HepG2 (cell line): ENCODE data around the gene COL10A1. TPM values are rescaled to one million over a fixed set of nuclear protein-coding genes. Genes with fewer than 3 reads are reported as not detected.

ENCODE experiments used
- ATAC-seq: fragments of 200-7000 bp; cut with Tn5 transposase; 3 replicates; pipeline ENCODE4 v1.9.1; 2020; ENCODE audit warnings: mild to moderate bottlenecking, moderate library complexity
- BruUV-seq: library from RNA; stranded (reverse); fragments of 400-500 nt; replicated peaks from 2 replicates; lab custom pipeline; 2021; lab: Mats Ljungman, UMichigan
- CTCF ChIA-PET: fragments of 300-600 bp; formaldehyde crosslinking; extraction: SDS; loops from one replicate; lab custom pipeline; 2021; ENCODE audit warnings: low total read pairs, inconsistent platforms, low intra/inter-chr PET ratio; lab: Yijun Ruan, JAX
- POLR2A ChIA-PET: fragments of 350-600 bp; sonication (Branson Sonifier 250); formaldehyde crosslinking; loops from one replicate; lab custom pipeline; 2020; ENCODE audit warnings: antibody characterized with exemption, inconsistent platforms; lab: Yijun Ruan, JAX
- DNase-seq: peaks from one replicate; pipeline ENCODE4 v3.0.0-alpha.2; 2015; ENCODE audit warnings: low spot score
- FAIRE-seq: peaks from 3 replicates; lab custom pipeline; 2011; peaks lifted over from hg19 to GRCh38; lab: Jason Lieb, UNC
- H2AFZ ChIP-seq: one replicate; pipeline ENCODE4 v1.6.1; 2011; ENCODE audit warnings: low read length, inconsistent platforms
- H3K27ac ChIP-seq: fragments of 300-600 bp; 3 replicates; pipeline ENCODE4 v1.8.0; 2011; ENCODE audit warnings: mixed run types, mild to moderate bottlenecking, mixed read lengths, low read length, inconsistent platforms; ENCODE audit not compliant: insufficient read depth; ENCODE audit errors: extremely low read length
- H3K27me3 ChIP-seq, 2 experiments: fragments of 200-600 bp in 1 of 2; 2 replicates in 1 of 2; 3 replicates in 1 of 2; pipeline versions ENCODE4 v1.6.0 to v1.8.0; 2011; ENCODE audit warnings: low read length in 2 of 2, mild to moderate bottlenecking in 2 of 2, moderate library complexity in 2 of 2, inconsistent platforms in 1 of 2; ENCODE audit not compliant: insufficient read depth in 2 of 2, control insufficient read depth in 1 of 2
- H3K36me3 ChIP-seq, 2 experiments: fragments of 200-600 bp in 1 of 2; replicated peaks in 1 of 2; 2 replicates in 1 of 2; 3 replicates in 1 of 2; pipeline versions ENCODE4 v1.5.1 to v1.8.0; 2011; ENCODE audit warnings: low read length in 2 of 2, inconsistent platforms in 1 of 2; ENCODE audit not compliant: insufficient read depth in 2 of 2, control insufficient read depth in 1 of 2
- H3K4me1 ChIP-seq: 2 replicates; pipeline ENCODE4 v1.5.1; 2012; ENCODE audit warnings: low read length, inconsistent platforms; ENCODE audit not compliant: insufficient read depth
- H3K4me2 ChIP-seq: 2 replicates; pipeline ENCODE4 v1.6.0; 2011; ENCODE audit warnings: low read depth, low read length, inconsistent platforms
- H3K4me3 ChIP-seq, 3 experiments: fragments of 200-600 bp in 1 of 3; sonication (generic), shearing (Covaris generic) in 1 of 3; replicated peaks in 1 of 3; 2 replicates each; pipeline ENCODE4 v1.5.1; 2011 to 2016; ENCODE audit warnings: low read length in 3 of 3, inconsistent platforms in 2 of 3, low read depth in 2 of 3, mild to moderate bottlenecking in 2 of 3, control low read depth in 1 of 3, mixed read lengths in 1 of 3; ENCODE audit not compliant: insufficient read depth in 1 of 3
- H3K79me2 ChIP-seq: one replicate; pipeline ENCODE4 v1.6.1; 2011; ENCODE audit warnings: low read length, inconsistent platforms; ENCODE audit not compliant: insufficient read depth
- H3K9ac ChIP-seq: 2 replicates; pipeline ENCODE4 v1.6.0; 2011; ENCODE audit warnings: mild to moderate bottlenecking, low read depth, low read length, inconsistent platforms; ENCODE audit not compliant: insufficient read depth
- H3K9me3 ChIP-seq: 2 replicates; pipeline ENCODE4 v1.5.1; 2012; ENCODE audit warnings: mild to moderate bottlenecking, low read length
- H4K20me1 ChIP-seq: 2 replicates; pipeline ENCODE4 v1.6.0; 2011; ENCODE audit warnings: inconsistent platforms, mild to moderate bottlenecking, low read length, moderate library complexity; ENCODE audit not compliant: insufficient read depth
- CBX5 ChIP-seq: sonication (generic); formaldehyde crosslinking; IDR thresholded peaks from 2 replicates; pipeline ENCODE4 v1.4.0; 2020; ENCODE audit warnings: missing genetic modification reagents, borderline replicate concordance
- ERF ChIP-seq: IDR thresholded peaks from 2 replicates; pipeline ENCODE4 v1.6.1; 2018; ENCODE audit warnings: missing biosample characterization, missing genetic modification reagents
- GTF3A ChIP-seq: sonication (generic); formaldehyde crosslinking; conservative IDR thresholded peaks from 2 replicates; pipeline ENCODE4 v1.4.0; 2020; ENCODE audit warnings: mild to moderate bottlenecking, missing genetic modification reagents
- JUNB ChIP-seq: sonication (generic); formaldehyde crosslinking; IDR thresholded peaks from 2 replicates; pipeline ENCODE4 v1.8.0; 2022; ENCODE audit warnings: missing genetic modification reagents, mild to moderate bottlenecking, borderline replicate concordance
- KLF11 ChIP-seq: IDR thresholded peaks from 2 replicates; pipeline ENCODE4 v1.6.1; 2016; ENCODE audit warnings: missing compliant biosample characterization
- NFATC3 ChIP-seq: sonication (generic); formaldehyde crosslinking; IDR thresholded peaks from 2 replicates; pipeline ENCODE4 v1.5.1; 2020; ENCODE audit warnings: mild to moderate bottlenecking, missing genetic modification reagents
- NFIB ChIP-seq: sonication (generic); formaldehyde crosslinking; IDR thresholded peaks from 2 replicates; pipeline ENCODE4 v1.9.0; 2021; ENCODE audit warnings: missing genetic modification reagents, mild to moderate bottlenecking, borderline replicate concordance
- PHF5A ChIP-seq: IDR thresholded peaks from one replicate; pipeline ENCODE4 v1.6.1; 2018; ENCODE audit warnings: low read depth, missing genetic modification reagents; ENCODE audit not compliant: unreplicated experiment
- REXO4 ChIP-seq: sonication (generic); formaldehyde crosslinking; IDR thresholded peaks from 2 replicates; pipeline ENCODE4 v1.8.0; 2022; ENCODE audit warnings: missing genetic modification reagents, mild to moderate bottlenecking, borderline replicate concordance
- STAG1 ChIP-seq: sonication (generic); formaldehyde crosslinking; IDR thresholded peaks from 2 replicates; pipeline ENCODE4 v1.4.0; 2020; ENCODE audit warnings: missing genetic modification reagents
- ZNF12 ChIP-seq: sonication (generic); formaldehyde crosslinking; IDR thresholded peaks from 2 replicates; pipeline ENCODE4 v1.5.0; 2020; ENCODE audit warnings: missing genetic modification reagents
- ZNF230 ChIP-seq: sonication (generic); formaldehyde crosslinking; IDR thresholded peaks from 2 replicates; pipeline ENCODE4 v1.4.0; 2020; ENCODE audit warnings: mild to moderate bottlenecking, missing genetic modification reagents
- ZNF264 ChIP-seq: sonication (generic); formaldehyde crosslinking; IDR thresholded peaks from 2 replicates; pipeline ENCODE4 v1.4.0; 2020; ENCODE audit warnings: missing genetic modification reagents
- ZNF570 ChIP-seq: sonication (generic); formaldehyde crosslinking; IDR thresholded peaks from 2 replicates; pipeline ENCODE4 v1.4.0; 2020; ENCODE audit warnings: mild to moderate bottlenecking, missing genetic modification reagents, borderline replicate concordance
- ZNF598 ChIP-seq: sonication (generic); formaldehyde crosslinking; IDR thresholded peaks from 2 replicates; pipeline ENCODE4 v1.5.1; 2020; ENCODE audit warnings: mild to moderate bottlenecking, missing genetic modification reagents, borderline replicate concordance
- ZNF891 ChIP-seq: sonication (generic); formaldehyde crosslinking; IDR thresholded peaks from 2 replicates; pipeline ENCODE4 v1.5.0; 2020; ENCODE audit warnings: mild to moderate bottlenecking, missing genetic modification reagents
- WGBS: methylation state at CpG from one replicate; pipeline ENCODE4 v1.1.6; 2017; ENCODE audit warnings: low lambda C conversion rate; 5-methylcytosine and 5-hydroxymethylcytosine counted together
- in situ Hi-C: cut with HindIII; loops from 2 replicates; pipeline ENCODE4 v1.10.0; 2017; ENCODE audit warnings: low pct_unique_long_range_greater_than_20kb; ENCODE audit not compliant: extremely low pct_ligation_motif_present
- intact Hi-C: fragments of 100-400 bp; cut with micrococcal nuclease; formaldehyde crosslinking; loops from one replicate; pipeline ENCODE4 v1.10.0; 2022; ENCODE audit not compliant: unreplicated experiment
- polyA plus RNA-seq, 8 experiments: library from polyadenylated mRNA; depleted of rRNA in 3 of 8; stranded (reverse) in 7 of 8; unstranded in 1 of 8; fragments of >200 nt; fragmentation: Illumina TruSeq in 4 of 8; extraction: Trizol in 4 of 8; gene quantifications; 2 replicates each; pipeline versions ENCODE4 v1.2.1 to v1.2.3, GENCODE V29; 2011 to 2016; ENCODE audit warnings: low read depth in 4 of 8, missing spikeins in 1 of 8, mixed read lengths in 1 of 8; ENCODE audit not compliant: insufficient read depth in 1 of 8
- total RNA-seq, 5 experiments: library from RNA; depleted of rRNA; stranded (reverse); fragments of >200 nt; fragmentation: Illumina TruSeq; extraction: Trizol; gene quantifications; 2 replicates each; pipeline ENCODE4 v1.2.3, GENCODE V29; 2016; ENCODE audit warnings: low read depth in 1 of 5
- TF ChIP-seq, protein P1 (sequence below): sonication (generic); formaldehyde crosslinking; IDR thresholded peaks from 2 replicates; pipeline ENCODE4 v1.4.0; 2020; ENCODE audit warnings: mild to moderate bottlenecking, missing genetic modification reagents
- TF ChIP-seq, protein P2 (sequence below): sonication (generic); formaldehyde crosslinking; conservative IDR thresholded peaks from 2 replicates; pipeline ENCODE4 v1.4.0; 2020; ENCODE audit warnings: missing genetic modification reagents
- TF ChIP-seq, protein P3 (sequence below): sonication (generic); formaldehyde crosslinking; IDR thresholded peaks from 2 replicates; pipeline ENCODE4 v1.4.0; 2020; ENCODE audit warnings: mild to moderate bottlenecking, low read depth, missing genetic modification reagents
- TF ChIP-seq, protein P4 (sequence below): sonication (generic); formaldehyde crosslinking; conservative IDR thresholded peaks from 2 replicates; pipeline ENCODE4 v1.8.0; 2022; ENCODE audit warnings: mild to moderate bottlenecking, moderate library complexity, missing genetic modification reagents
- TF ChIP-seq, protein P5 (sequence below): sonication (generic); formaldehyde crosslinking; IDR thresholded peaks from 2 replicates; pipeline ENCODE4 v1.8.1; 2023; ENCODE audit warnings: mild to moderate bottlenecking, moderate library complexity, missing genetic modification reagents

Gene COL10A1
- total and polyA plus RNA-seq, 2 of the 13 experiments (the other 11 are each of a cell fraction or from before 2014, with no cell fraction given): 0.07 TPM; not detected in 1

DNA sequence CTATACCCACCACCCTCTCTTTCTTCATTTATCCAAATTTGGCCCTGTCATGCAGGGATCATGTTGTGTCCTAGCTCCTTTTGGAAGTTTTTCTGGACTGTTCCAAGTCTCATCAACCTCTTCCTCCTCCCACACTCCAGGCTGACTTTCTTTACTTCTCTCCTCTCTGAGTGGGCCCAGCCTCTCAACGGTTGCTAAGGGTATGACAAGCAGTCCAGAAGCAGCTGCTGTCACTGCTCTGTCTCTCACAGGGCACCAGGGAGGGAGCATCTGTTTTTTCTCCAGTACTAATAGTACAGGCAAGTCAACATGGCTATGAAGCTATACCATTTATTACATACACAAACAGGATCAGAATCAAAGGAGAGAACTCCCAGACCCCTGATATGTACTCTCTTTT lies 17.1 kb downstream of the COL10A1 start (continued):
- TF ChIP-seq ZNF570 (CRISPR knock-in tag) (no peak), KLF11 (CRISPR knock-in tag) (no peak), CBX5 (CRISPR knock-in tag) (no peak), ZNF598 (no peak)
- TF ChIP-seq, protein P1, sequence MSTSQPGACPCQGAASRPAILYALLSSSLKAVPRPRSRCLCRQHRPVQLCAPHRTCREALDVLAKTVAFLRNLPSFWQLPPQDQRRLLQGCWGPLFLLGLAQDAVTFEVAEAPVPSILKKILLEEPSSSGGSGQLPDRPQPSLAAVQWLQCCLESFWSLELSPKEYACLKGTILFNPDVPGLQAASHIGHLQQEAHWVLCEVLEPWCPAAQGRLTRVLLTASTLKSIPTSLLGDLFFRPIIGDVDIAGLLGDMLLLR: no peak
- TF ChIP-seq, protein P2, sequence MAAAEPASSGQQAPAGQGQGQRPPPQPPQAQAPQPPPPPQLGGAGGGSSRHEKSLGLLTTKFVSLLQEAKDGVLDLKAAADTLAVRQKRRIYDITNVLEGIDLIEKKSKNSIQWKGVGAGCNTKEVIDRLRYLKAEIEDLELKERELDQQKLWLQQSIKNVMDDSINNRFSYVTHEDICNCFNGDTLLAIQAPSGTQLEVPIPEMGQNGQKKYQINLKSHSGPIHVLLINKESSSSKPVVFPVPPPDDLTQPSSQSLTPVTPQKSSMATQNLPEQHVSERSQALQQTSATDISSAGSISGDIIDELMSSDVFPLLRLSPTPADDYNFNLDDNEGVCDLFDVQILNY (CRISPR knock-in tag): no peak

DNA sequence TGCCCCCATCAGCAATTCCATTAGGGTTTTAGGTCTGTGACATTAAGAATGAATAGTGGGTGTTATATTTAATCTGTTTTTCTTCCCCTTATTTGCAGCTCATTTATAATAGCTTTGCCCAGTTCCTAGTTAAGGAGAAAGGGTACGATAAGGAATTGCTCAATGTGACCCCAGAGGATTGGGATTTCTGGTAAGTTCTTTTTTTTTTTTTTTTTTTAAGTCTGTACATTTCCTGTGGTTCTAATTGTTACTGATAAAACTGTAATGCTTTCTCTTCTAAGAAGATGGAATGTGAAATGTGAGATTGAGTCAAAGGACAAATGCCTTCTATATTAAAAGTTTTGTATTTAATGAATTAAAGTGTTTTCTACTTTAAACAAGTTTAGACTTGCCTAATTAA lies 19.8 kb downstream of the COL10A1 start:
- peaks cover 25% of the 10 kb centered on the region for H3K79me2 ChIP-seq
- no peak for DNase-seq
- 88% methylated on average over 1 of the region's 1 CpG for WGBS
- H2AFZ ChIP-seq: no peak overlapping the region
- intact Hi-C loops (loop anchor here (10.0 kb wide), 1 partner anchor 169 kb away; the partner anchor contains the start of gene TSPYL1), in situ Hi-C loops (no loop called here)
- BruUV-seq: no TSS peak
- ATAC-seq: no peak
- no peaks in the 10 kb centered on the region for H4K20me1 ChIP-seq
- ChIA-PET CTCF (no interaction called here), POLR2A (no interaction called here)
- H3K4me1 ChIP-seq: peaks cover 59% of the 10 kb centered on the region
- H3K4me3 ChIP-seq: no peak overlapping the region
- FAIRE-seq: no peak
- H3K9me3 ChIP-seq: no peaks in the 10 kb centered on the region
- H3K9ac ChIP-seq: no peak overlapping the region
- no peak overlapping the region for H3K4me2 ChIP-seq
- H3K27me3 ChIP-seq: no peaks in the 10 kb centered on the region; a peak in 1 of 5 replicates
- no peak overlapping the region for H3K27ac ChIP-seq
- peaks cover 11 to 27% of the 10 kb centered on the region in 2 experiments for H3K36me3 ChIP-seq
- TF ChIP-seq STAG1 (CRISPR knock-in tag) (no peak), JUNB (no peak), ZNF230 (CRISPR knock-in tag) (no peak), ZNF264 (CRISPR knock-in tag) (no peak), ZNF891 (no peak), ZNF12 (CRISPR knock-in tag) (no peak), NFATC3 (CRISPR knock-in tag) (no peak), GTF3A (CRISPR knock-in tag) (no peak), REXO4 (no peak), NFIB (no peak), ERF (CRISPR knock-in tag) (no peak), PHF5A (CRISPR knock-in tag) (no peak)
- TF ChIP-seq, protein P3, sequence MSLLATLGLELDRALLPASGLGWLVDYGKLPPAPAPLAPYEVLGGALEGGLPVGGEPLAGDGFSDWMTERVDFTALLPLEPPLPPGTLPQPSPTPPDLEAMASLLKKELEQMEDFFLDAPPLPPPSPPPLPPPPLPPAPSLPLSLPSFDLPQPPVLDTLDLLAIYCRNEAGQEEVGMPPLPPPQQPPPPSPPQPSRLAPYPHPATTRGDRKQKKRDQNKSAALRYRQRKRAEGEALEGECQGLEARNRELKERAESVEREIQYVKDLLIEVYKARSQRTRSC (CRISPR knock-in tag): no peak
- TF ChIP-seq, protein P4, sequence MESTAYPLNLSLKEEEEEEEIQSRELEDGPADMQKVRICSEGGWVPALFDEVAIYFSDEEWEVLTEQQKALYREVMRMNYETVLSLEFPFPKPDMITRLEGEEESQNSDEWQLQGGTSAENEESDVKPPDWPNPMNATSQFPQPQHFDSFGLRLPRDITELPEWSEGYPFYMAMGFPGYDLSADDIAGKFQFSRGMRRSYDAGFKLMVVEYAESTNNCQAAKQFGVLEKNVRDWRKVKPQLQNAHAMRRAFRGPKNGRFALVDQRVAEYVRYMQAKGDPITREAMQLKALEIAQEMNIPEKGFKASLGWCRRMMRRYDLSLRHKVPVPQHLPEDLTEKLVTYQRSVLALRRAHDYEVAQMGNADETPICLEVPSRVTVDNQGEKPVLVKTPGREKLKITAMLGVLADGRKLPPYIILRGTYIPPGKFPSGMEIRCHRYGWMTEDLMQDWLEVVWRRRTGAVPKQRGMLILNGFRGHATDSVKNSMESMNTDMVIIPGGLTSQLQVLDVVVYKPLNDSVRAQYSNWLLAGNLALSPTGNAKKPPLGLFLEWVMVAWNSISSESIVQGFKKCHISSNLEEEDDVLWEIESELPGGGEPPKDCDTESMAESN (CRISPR knock-in tag): no peak
- TF ChIP-seq, protein P5, sequence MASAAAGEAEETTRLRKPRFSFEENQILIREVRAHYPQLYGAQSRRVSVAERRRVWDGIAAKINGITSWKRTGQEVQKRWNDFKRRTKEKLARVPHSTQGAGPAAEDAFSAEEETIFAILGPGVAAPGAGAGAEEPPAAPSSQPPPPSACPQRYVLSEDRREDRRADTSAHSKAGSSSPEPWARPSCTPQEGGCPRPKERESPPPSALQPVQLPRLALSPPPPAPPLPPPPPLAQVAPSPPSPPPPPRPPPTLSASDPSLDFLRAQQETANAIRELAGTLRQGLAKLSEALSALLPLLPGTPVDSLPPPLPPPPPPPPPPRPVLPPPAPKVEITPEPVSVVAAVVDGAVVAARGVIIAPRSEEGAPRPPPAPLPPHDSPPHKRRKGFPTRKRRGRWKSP (CRISPR knock-in tag): no peak
